Common myeloid progenitor, CD34-positive (primary cell): Measurements from ENCODE around the gene MYO10.

Source experiments
- CTCF ChIA-PET: fragments of 350-600 bp; sonication (Branson Sonifier 250); formaldehyde crosslinking; loops from one replicate; lab custom pipeline; 2021; ENCODE audit warnings: antibody characterized with exemption; lab: Charles Lee
- POLR2A ChIA-PET: fragments of 350-600 bp; sonication (Branson Sonifier 250); formaldehyde crosslinking; loops from one replicate; lab custom pipeline; 2021; ENCODE audit warnings: antibody characterized with exemption; lab: Charles Lee
- DNase-seq, 3 donors: peaks; one replicate each; pipeline versions ENCODE4 v3.0.0 to v3.0.0-alpha.2; 2013
- H3K27ac ChIP-seq, 2 experiments: 1 replicate in 1 of 2; 2 replicates in 1 of 2; pipeline ENCODE4 v1.7.0; 2013; ENCODE audit warnings: inconsistent platforms in 2 of 2, low read length in 2 of 2, mild to moderate bottlenecking in 2 of 2, low read depth in 1 of 2, moderate library complexity in 1 of 2; ENCODE audit not compliant: severe bottlenecking in 2 of 2, insufficient read depth in 1 of 2, poor library complexity in 1 of 2
- H3K27me3 ChIP-seq, 5 experiments: replicated peaks in 2 of 5; 1 replicate in 3 of 5; 2 replicates in 2 of 5; pipeline versions ENCODE4 v1.6.1 to v1.7.0; 2013; ENCODE audit warnings: low read length in 4 of 5, mild to moderate bottlenecking in 2 of 5, moderate library complexity in 2 of 5, inconsistent platforms in 1 of 5; ENCODE audit not compliant: insufficient read depth in 5 of 5, control insufficient read depth in 4 of 5
- H3K36me3 ChIP-seq, 4 experiments: 1 replicate in 2 of 4; 2 replicates in 2 of 4; pipeline versions ENCODE4 v1.6.1 to v1.7.0; 2013; ENCODE audit warnings: low read length in 3 of 4, control low read depth in 1 of 4, mild to moderate bottlenecking in 1 of 4; ENCODE audit not compliant: control insufficient read depth in 4 of 4, insufficient read depth in 4 of 4
- H3K4me1 ChIP-seq, 4 experiments: 1 replicate in 3 of 4; 2 replicates in 1 of 4; pipeline versions ENCODE4 v1.6.1 to v1.7.1; 2013; ENCODE audit warnings: low read length in 3 of 4, mild to moderate bottlenecking in 3 of 4, control low read depth in 1 of 4, inconsistent platforms in 1 of 4, moderate library complexity in 1 of 4; ENCODE audit not compliant: control insufficient read depth in 4 of 4, insufficient read depth in 4 of 4; ENCODE audit errors: control extremely low read depth in 1 of 4
- H3K4me3 ChIP-seq, 7 experiments: 1 replicate in 4 of 7; 2 replicates in 3 of 7; pipeline versions ENCODE4 v1.5.1 to v1.7.0; 2013; ENCODE audit warnings: mild to moderate bottlenecking in 7 of 7, low read length in 6 of 7, moderate library complexity in 6 of 7, inconsistent platforms in 2 of 7, low read depth in 2 of 7, control low read depth in 1 of 7; ENCODE audit not compliant: insufficient read depth in 4 of 7, control insufficient read depth in 1 of 7; ENCODE audit errors: extremely low read depth in 1 of 7
- H3K9me3 ChIP-seq, 5 experiments: 1 replicate in 4 of 5; 2 replicates in 1 of 5; pipeline versions ENCODE4 v1.6.1 to v1.7.1; 2013; ENCODE audit warnings: low read length in 4 of 5, mild to moderate bottlenecking in 2 of 5, inconsistent platforms in 1 of 5, low read depth in 1 of 5, moderate library complexity in 1 of 5; ENCODE audit not compliant: control insufficient read depth in 4 of 5, insufficient read depth in 2 of 5; ENCODE audit errors: control extremely low read depth in 1 of 5
- WGBS: methylation state at CpG from one replicate; pipeline ENCODE4 v1.1.5; 2013; ENCODE audit not compliant: insufficient coverage; 5-methylcytosine and 5-hydroxymethylcytosine counted together

MYO10 gene

GRCh38 chr5:16852251-16853005, 83.7 kb downstream of the MYO10 start:
- CTCF ChIA-PET, result no interaction called here
- H3K9me3 ChIP-seq, result no peaks in the 10 kb centered on the region
- 96% methylated on average over 5 of the region's 7 CpGs for WGBS
- no peaks in the 10 kb centered on the region for H3K4me1 ChIP-seq
- POLR2A ChIA-PET, result no interaction called here
- no peak overlapping the region for H3K27ac ChIP-seq
- H3K36me3 ChIP-seq, result no peaks in the 10 kb centered on the region
- H3K4me3 ChIP-seq, result no peak overlapping the region
- no peak for DNase-seq
- H3K27me3 ChIP-seq, result no peaks in the 10 kb centered on the region

- no peak overlapping the region for H3K27ac ChIP-seq
- ChIA-PET POLR2A (no interaction called here), CTCF (interaction anchor here (1.5 kb wide), 1 partner anchor 340 kb away, joined by 3 read pairs; no protein-coding TSS in a partner anchor)
Measured at GRCh38 chr5:16849775-16850174, 86.3 kb downstream of the MYO10 start.

GRCh38 chr5:16849181-16849580, 86.9 kb downstream of the MYO10 start:
- POLR2A ChIA-PET, result no interaction called here
- 92% methylated on average over 2 of the region's 3 CpGs for WGBS

More at GRCh38 chr5:16849775-16850174, 86.3 kb downstream of the MYO10 start:
- Histone ChIP-seq H3K4me1 (no peaks in the 10 kb centered on the region), H3K9me3 (no peaks in the 10 kb centered on the region), H3K36me3 (no peaks in the 10 kb centered on the region), H3K27me3 (no peaks in the 10 kb centered on the region), H3K4me3 (no peak overlapping the region)
- 86% methylated on average over 2 of the region's 4 CpGs for WGBS
- no peak for DNase-seq

GRCh38 chr5:16844952-16845351, 91.1 kb downstream of the MYO10 start:
- DNase-seq, result no peak
- CTCF ChIA-PET, result no interaction called here
- H3K9me3 ChIP-seq, result no peaks in the 10 kb centered on the region
- H3K4me1 ChIP-seq, result peaks cover 0 to 7% (median 2%) of the 10 kb centered on the region in 4 experiments
- no peak overlapping the region for H3K4me3 ChIP-seq
- POLR2A ChIA-PET, result no interaction called here
- H3K27me3 ChIP-seq, result no peaks in the 10 kb centered on the region
- WGBS, result 91% methylated on average over 2 of the region's 3 CpGs
- H3K27ac ChIP-seq, result no peak overlapping the region
- no peaks in the 10 kb centered on the region for H3K36me3 ChIP-seq

More at GRCh38 chr5:16849181-16849580, 86.9 kb downstream of the MYO10 start:
- DNase-seq, result no peak
- Histone ChIP-seq H3K9me3 (no peaks in the 10 kb centered on the region), H3K36me3 (no peaks in the 10 kb centered on the region), H3K4me3 (no peak overlapping the region), H3K27ac (no peak overlapping the region), H3K27me3 (no peaks in the 10 kb centered on the region), H3K4me1 (no peaks in the 10 kb centered on the region)
- CTCF ChIA-PET, result interaction anchor here (1.5 kb wide), 1 partner anchor 340 kb away, joined by 3 read pairs; no protein-coding TSS in a partner anchor

GRCh38 chr5:16842896-16843295, 93.2 kb downstream of the MYO10 start:
- POLR2A ChIA-PET, result no interaction called here
- Histone ChIP-seq H3K36me3 (no peaks in the 10 kb centered on the region), H3K9me3 (no peaks in the 10 kb centered on the region), H3K27ac (no peak overlapping the region), H3K4me1 (peaks cover 0 to 7% (median 2%) of the 10 kb centered on the region in 4 experiments), H3K27me3 (no peaks in the 10 kb centered on the region), H3K4me3 (no peak overlapping the region)
- CTCF ChIA-PET, result interaction anchor here (0.9 kb wide), 1 partner anchor 276 kb away, joined by 3 read pairs; no protein-coding TSS in a partner anchor
- 1% methylated on average over 7 of the region's 8 CpGs for WGBS
- peak; percentile 23 to 68 (median 58) for DNase-seq

GRCh38 chr5:16841416-16841815, 94.7 kb downstream of the MYO10 start:
- WGBS, result 97% methylated on average over 5 of the region's 7 CpGs
- CTCF ChIA-PET, result no interaction called here
- no peaks in the 10 kb centered on the region for H3K27me3 ChIP-seq
- no peaks in the 10 kb centered on the region for H3K9me3 ChIP-seq
- peaks cover 0 to 7% (median 2%) of the 10 kb centered on the region in 4 experiments for H3K4me1 ChIP-seq
- no peak overlapping the region for H3K27ac ChIP-seq
- no peak overlapping the region for H3K4me3 ChIP-seq
- H3K36me3 ChIP-seq, result no peaks in the 10 kb centered on the region
- POLR2A ChIA-PET, result no interaction called here
- DNase-seq, result no peak

- Histone ChIP-seq H3K4me1 (no peaks in the 10 kb centered on the region), H3K9me3 (no peaks in the 10 kb centered on the region), H3K27ac (no peak overlapping the region), H3K27me3 (peaks cover 0 to 1% (median 0%) of the 10 kb centered on the region in 5 experiments), H3K36me3 (no peaks in the 10 kb centered on the region), H3K4me3 (no peak overlapping the region)
- 70% methylated on average over 2 of the region's 3 CpGs for WGBS
- POLR2A ChIA-PET, result no interaction called here
- CTCF ChIA-PET, result no interaction called here
- no peak for DNase-seq
Measured at GRCh38 chr5:16837305-16837704, 98.8 kb downstream of the MYO10 start.
